Measurements from ENCODE around the gene FBXL7. TPM values are rescaled to one million over a fixed set of nuclear protein-coding genes. Genes with fewer than 3 reads are reported as not detected.

The FBXL7 gene
- total RNA-seq, 4 donors from 2014 or later, result 14.2 to 32.1 (median 24.9) TPM

GRCh38 chr5:15609076-15609725 is 109.2 kb downstream of the FBXL7 start:
- WGBS, 2 donors (ENCODE audit: low coverage in 1 of 2), result 90 to 100% methylated on average over 1 of the region's 3 CpGs
- Histone ChIP-seq H3K27ac (no peak overlapping the region), H3K4me3 (no peak overlapping the region), H3K4me1 (peaks cover 0 to 17% (median 2%) of the 10 kb centered on the region in 3 donors), H3K36me3 (no peaks in the 10 kb centered on the region), H3K27me3 (no peaks in the 10 kb centered on the region), H3K9me3 (no peaks in the 10 kb centered on the region)
- no peak for TF ChIP-seq POLR2A (IDR thresholded peaks at IDR 0.05)
- no peak for TF ChIP-seq CTCF (IDR thresholded peaks at IDR 0.05)
- TF ChIP-seq EP300 (IDR thresholded peaks at IDR 0.05), result no peak
- TF ChIP-seq POLR2AphosphoS5 (IDR thresholded peaks at IDR 0.05), result no peak
- no peak for ATAC-seq

GRCh38 chr5:15610216-15610615 is 110.2 kb downstream of the FBXL7 start:
- Histone ChIP-seq H3K36me3 (no peaks in the 10 kb centered on the region), H3K4me3 (no peak overlapping the region), H3K27ac (no peak overlapping the region), H3K27me3 (no peaks in the 10 kb centered on the region), H3K9me3 (no peaks in the 10 kb centered on the region), H3K4me1 (peaks cover 0 to 17% (median 2%) of the 10 kb centered on the region in 3 donors)
- WGBS, 2 donors (ENCODE audit: low coverage in 1 of 2), result 71 to 75% methylated on average over 1 to 2 of the region's 2 CpGs
- TF ChIP-seq EP300 (IDR thresholded peaks at IDR 0.05) (no peak), POLR2A (IDR thresholded peaks at IDR 0.05) (no peak), POLR2AphosphoS5 (IDR thresholded peaks at IDR 0.05) (no peak), CTCF (IDR thresholded peaks at IDR 0.05) (no peak)
- ATAC-seq, result no peak

GRCh38 chr5:15611008-15611407 is 111.0 kb downstream of the FBXL7 start:
- no peak for TF ChIP-seq CTCF (IDR thresholded peaks at IDR 0.05)
- 72 to 100% methylated on average over 2 of the region's 2 CpGs for WGBS, 2 donors (ENCODE audit: low coverage in 1 of 2)
- no peaks in the 10 kb centered on the region for H3K36me3 ChIP-seq

GRCh38 chr5:15612915-15613635 is 113.1 kb downstream of the FBXL7 start:
- Histone ChIP-seq H3K36me3 (no peaks in the 10 kb centered on the region), H3K27me3 (no peaks in the 10 kb centered on the region), H3K4me3 (no peak overlapping the region), H3K9me3 (no peaks in the 10 kb centered on the region), H3K27ac (no peak overlapping the region), H3K4me1 (peaks cover 0 to 17% (median 2%) of the 10 kb centered on the region in 3 donors)
- TF ChIP-seq POLR2AphosphoS5 (IDR thresholded peaks at IDR 0.05), result no peak
- no peak for TF ChIP-seq CTCF (IDR thresholded peaks at IDR 0.05)
- no peak for TF ChIP-seq POLR2A (IDR thresholded peaks at IDR 0.05)
- no peak for TF ChIP-seq EP300 (IDR thresholded peaks at IDR 0.05)
- ATAC-seq, result no peak
- WGBS, 2 donors (ENCODE audit: low coverage in 1 of 2), result 90 to 92% methylated on average over 1 of the region's 1 CpG

More at GRCh38 chr5:15611008-15611407, 111.0 kb downstream of the FBXL7 start:
- Histone ChIP-seq H3K9me3 (no peaks in the 10 kb centered on the region), H3K4me3 (no peak overlapping the region), H3K27me3 (no peaks in the 10 kb centered on the region), H3K27ac (no peak overlapping the region), H3K4me1 (peaks cover 0 to 17% (median 2%) of the 10 kb centered on the region in 3 donors)
- ATAC-seq, result no peak

- Histone ChIP-seq H3K4me3 (no peak overlapping the region), H3K4me1 (peaks cover 0 to 17% (median 2%) of the 10 kb centered on the region in 3 donors), H3K36me3 (no peaks in the 10 kb centered on the region), H3K27ac (no peak overlapping the region), H3K27me3 (no peaks in the 10 kb centered on the region), H3K9me3 (no peaks in the 10 kb centered on the region)
- WGBS, 2 donors (ENCODE audit: low coverage in 1 of 2), result 100% methylated on average over 2 of the region's 4 CpGs
- ATAC-seq, result no peak
- TF ChIP-seq CTCF (IDR thresholded peaks at IDR 0.05), result no peak
- no peak for TF ChIP-seq POLR2A (IDR thresholded peaks at IDR 0.05)
- TF ChIP-seq POLR2AphosphoS5 (IDR thresholded peaks at IDR 0.05), result no peak
- TF ChIP-seq EP300 (IDR thresholded peaks at IDR 0.05), result no peak
Measured at GRCh38 chr5:15614679-15615078, 114.7 kb downstream of the FBXL7 start.
